HepG2 (cell line): Measurements from ENCODE around the gene EIF5. TPM values are rescaled to one million over a fixed set of nuclear protein-coding genes. Genes with fewer than 3 reads are reported as not detected.

Source experiments
- BHLHE40 ChIP-seq: IDR thresholded peaks from 2 replicates; pipeline ENCODE4 v1.6.1; 2011; ENCODE audit warnings: low read length, improper control_type of control experiment
- ETV6 ChIP-seq: sonication (generic); formaldehyde crosslinking; conservative IDR thresholded peaks from 2 replicates; pipeline ENCODE4 v1.4.0; 2020; ENCODE audit warnings: missing genetic modification reagents
- KDM3A ChIP-seq: IDR thresholded peaks from 2 replicates; pipeline ENCODE4 v1.6.1; 2018; ENCODE audit warnings: low read depth, missing compliant biosample characterization
- LCORL ChIP-seq, 2 experiments: fragments of 450-650 bp in 1 of 2; sonication (generic) in 1 of 2; formaldehyde crosslinking in 1 of 2; IDR thresholded peaks; 2 replicates each; pipeline versions ENCODE4 v1.5.0 to v1.6.1; 2017 to 2020; ENCODE audit warnings: antibody characterized with exemption in 1 of 2, missing genetic modification reagents in 1 of 2
- MIER2 ChIP-seq: IDR thresholded peaks from 2 replicates; pipeline ENCODE4 v1.6.1; 2016; ENCODE audit warnings: missing biosample characterization, missing genetic modification reagents
- NFKB2 ChIP-seq: sonication (generic); formaldehyde crosslinking; IDR thresholded peaks from 2 replicates; pipeline ENCODE4 v1.4.0; 2020; ENCODE audit warnings: missing genetic modification reagents, borderline replicate concordance
- PBX2 ChIP-seq: IDR thresholded peaks from 2 replicates; pipeline ENCODE4 v1.6.1; 2016; ENCODE audit warnings: control low read depth
- PLRG1 ChIP-seq: fragments of 450-650 bp; conservative IDR thresholded peaks from 2 replicates; pipeline ENCODE4 v1.6.1; 2016
- PRDM15 ChIP-seq: sonication (generic); formaldehyde crosslinking; IDR thresholded peaks from 2 replicates; pipeline ENCODE4 v1.4.0; 2020; ENCODE audit warnings: missing genetic modification reagents
- RARA ChIP-seq: IDR thresholded peaks from 2 replicates; pipeline ENCODE4 v1.6.1; 2016; ENCODE audit warnings: missing genetic modification reagents, missing compliant biosample characterization
- TARDBP ChIP-seq: sonication (generic); formaldehyde crosslinking; IDR thresholded peaks from 2 replicates; pipeline ENCODE4 v1.8.0; 2022; ENCODE audit warnings: mild to moderate bottlenecking, missing genetic modification reagents
- TBX2 ChIP-seq: sonication (generic); formaldehyde crosslinking; IDR thresholded peaks from 2 replicates; pipeline ENCODE4 v1.5.0; 2020; ENCODE audit warnings: missing genetic modification reagents, mild to moderate bottlenecking, borderline replicate concordance
- TFE3 ChIP-seq: IDR thresholded peaks from 2 replicates; pipeline ENCODE4 v1.6.1; 2016
- ZBTB43 ChIP-seq: sonication (generic); formaldehyde crosslinking; conservative IDR thresholded peaks from 2 replicates; pipeline ENCODE4 v1.4.0; 2020; ENCODE audit warnings: missing genetic modification reagents
- ZBTB49 ChIP-seq: sonication (generic); formaldehyde crosslinking; IDR thresholded peaks from 2 replicates; pipeline ENCODE4 v1.4.0; 2020; ENCODE audit warnings: missing genetic modification reagents, borderline replicate concordance
- ZBTB7A ChIP-seq: sonication (generic); formaldehyde crosslinking; IDR thresholded peaks from 2 replicates; pipeline ENCODE4 v1.8.0; 2022; ENCODE audit warnings: mild to moderate bottlenecking, missing genetic modification reagents
- ZMYM2 ChIP-seq: sonication (generic); formaldehyde crosslinking; IDR thresholded peaks from 2 replicates; pipeline ENCODE4 v1.8.0; 2022; ENCODE audit warnings: mild to moderate bottlenecking, missing genetic modification reagents
- ZNF20 ChIP-seq: sonication (generic); formaldehyde crosslinking; IDR thresholded peaks from 2 replicates; pipeline ENCODE4 v1.4.0; 2020; ENCODE audit warnings: mild to moderate bottlenecking, moderate library complexity, missing genetic modification reagents
- ZNF251 ChIP-seq: sonication (generic); formaldehyde crosslinking; IDR thresholded peaks from 2 replicates; pipeline ENCODE4 v1.9.0; 2021; ENCODE audit warnings: mild to moderate bottlenecking, missing genetic modification reagents
- ZNF430 ChIP-seq: sonication (generic); formaldehyde crosslinking; IDR thresholded peaks from 2 replicates; pipeline ENCODE4 v1.9.0; 2021; ENCODE audit warnings: mild to moderate bottlenecking, missing genetic modification reagents
- ZNF598 ChIP-seq: sonication (generic); formaldehyde crosslinking; IDR thresholded peaks from 2 replicates; pipeline ENCODE4 v1.5.1; 2020; ENCODE audit warnings: mild to moderate bottlenecking, missing genetic modification reagents, borderline replicate concordance
- ZSCAN9 ChIP-seq: IDR thresholded peaks from 2 replicates; pipeline ENCODE4 v1.6.1; 2016; ENCODE audit warnings: borderline replicate concordance
- polyA plus RNA-seq, 8 experiments: library from polyadenylated mRNA; depleted of rRNA in 3 of 8; stranded (reverse) in 7 of 8; unstranded in 1 of 8; fragments of >200 nt; fragmentation: Illumina TruSeq in 4 of 8; extraction: Trizol in 4 of 8; gene quantifications; 2 replicates each; pipeline versions ENCODE4 v1.2.1 to v1.2.3, GENCODE V29; 2011 to 2016; ENCODE audit warnings: low read depth in 4 of 8, missing spikeins in 1 of 8, mixed read lengths in 1 of 8; ENCODE audit not compliant: insufficient read depth in 1 of 8
- total RNA-seq, 5 experiments: library from RNA; depleted of rRNA; stranded (reverse); fragments of >200 nt; fragmentation: Illumina TruSeq; extraction: Trizol; gene quantifications; 2 replicates each; pipeline ENCODE4 v1.2.3, GENCODE V29; 2016; ENCODE audit warnings: low read depth in 1 of 5

Gene EIF5
- total and polyA plus RNA-seq, 2 of the 13 experiments (the other 11 are each of a cell fraction or from before 2014, with no cell fraction given) = 189 to 281 TPM

GRCh38 chr14:103315351-103315911 lies 18.6 kb upstream of the EIF5 start (continued):
- TF ChIP-seq TFE3 (CRISPR knock-in tag) (0 out of 2 replicates have a peak, but pooled peaks have one; percentile 33), ETV6 (CRISPR knock-in tag) (no peak), PRDM15 (CRISPR knock-in tag) (no peak), PBX2 (CRISPR knock-in tag) (no peak), ZMYM2 (CRISPR knock-in tag) (no peak), ZNF598 (no peak), BHLHE40 (peak; percentile 6; the same call in 1 of the 2 replicates), LCORL (IDR thresholded peaks at IDR 0.05) (no peak), LCORL (CRISPR knock-in tag; IDR thresholded peaks at IDR 0.05) (no peak; the same call in 1 of the 2 replicates), ZNF251 (CRISPR knock-in tag) (no peak), PLRG1 (no peak), NFKB2 (CRISPR knock-in tag) (no peak), ZNF430 (CRISPR knock-in tag) (no peak), KDM3A (CRISPR knock-in tag) (no peak), ZNF20 (CRISPR knock-in tag) (no peak), ZBTB7A (CRISPR knock-in tag) (no peak), ZBTB43 (CRISPR knock-in tag) (no peak), ZBTB49 (no peak), MIER2 (CRISPR knock-in tag) (no peak), ZSCAN9 (CRISPR knock-in tag) (no peak), TBX2 (peak; percentile 55; the same call in 1 of the 2 replicates), RARA (peak; percentile 94), TARDBP (CRISPR knock-in tag) (no peak)
